ENCODE results near the gene USP7.
"Not testable (repeated sequence)": the region's sequence is repeated elsewhere in the genome, so short reads cannot be mapped to it uniquely, and the experiment has no call there.

Gene USP7

GRCh38 chr16:8920645-8921346, 42.9 kb downstream of the USP7 start:
- DNase-seq = no peak

- DNase-seq = no peak
Observed at GRCh38 chr16:8919934-8920462, 43.7 kb downstream of the USP7 start.

DNA sequence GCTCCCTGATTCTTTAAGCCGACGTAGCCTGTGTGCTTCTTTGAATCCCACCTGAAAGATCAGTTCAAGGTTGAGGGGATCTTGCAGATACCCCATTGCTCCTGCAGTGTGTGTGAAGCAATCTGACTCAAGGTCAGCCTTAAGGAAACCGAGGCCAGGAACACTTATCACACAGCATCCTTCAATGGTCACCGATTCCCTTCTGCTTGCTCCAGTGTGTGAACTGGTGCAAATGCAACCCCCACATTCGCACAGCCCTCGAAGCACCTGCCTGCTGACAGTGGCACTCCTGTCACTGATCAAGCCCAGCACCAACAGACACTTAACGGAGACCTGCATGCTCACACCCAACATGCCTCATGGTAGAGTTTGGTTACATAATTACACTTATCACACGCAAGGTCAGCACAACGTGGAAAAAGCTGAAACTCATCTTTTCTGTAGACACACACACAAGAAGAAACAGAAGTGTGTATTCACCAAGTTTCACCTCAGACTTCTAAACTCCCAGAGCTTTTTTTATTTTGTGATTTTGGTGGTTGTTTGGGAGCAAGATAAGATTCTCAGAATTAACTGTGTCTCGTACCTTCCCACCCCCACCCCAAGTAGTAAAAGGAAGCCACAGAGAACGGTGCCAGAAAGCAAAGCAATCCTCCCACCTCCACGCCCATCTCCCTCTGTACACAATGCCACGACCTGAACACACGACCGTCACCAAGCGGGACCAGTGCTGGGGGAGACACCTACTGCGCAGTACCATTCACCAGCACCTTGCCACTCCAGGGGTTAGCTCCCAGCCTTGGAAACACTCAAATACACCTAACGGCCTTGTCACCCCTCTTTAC, 44.4 kb downstream of the USP7 start:
- DNase-seq = no peak

- DNase-seq = not testable (repeated sequence)
Observed at GRCh38 chr16:8917336-8917735, 46.4 kb downstream of the USP7 start.

DNA sequence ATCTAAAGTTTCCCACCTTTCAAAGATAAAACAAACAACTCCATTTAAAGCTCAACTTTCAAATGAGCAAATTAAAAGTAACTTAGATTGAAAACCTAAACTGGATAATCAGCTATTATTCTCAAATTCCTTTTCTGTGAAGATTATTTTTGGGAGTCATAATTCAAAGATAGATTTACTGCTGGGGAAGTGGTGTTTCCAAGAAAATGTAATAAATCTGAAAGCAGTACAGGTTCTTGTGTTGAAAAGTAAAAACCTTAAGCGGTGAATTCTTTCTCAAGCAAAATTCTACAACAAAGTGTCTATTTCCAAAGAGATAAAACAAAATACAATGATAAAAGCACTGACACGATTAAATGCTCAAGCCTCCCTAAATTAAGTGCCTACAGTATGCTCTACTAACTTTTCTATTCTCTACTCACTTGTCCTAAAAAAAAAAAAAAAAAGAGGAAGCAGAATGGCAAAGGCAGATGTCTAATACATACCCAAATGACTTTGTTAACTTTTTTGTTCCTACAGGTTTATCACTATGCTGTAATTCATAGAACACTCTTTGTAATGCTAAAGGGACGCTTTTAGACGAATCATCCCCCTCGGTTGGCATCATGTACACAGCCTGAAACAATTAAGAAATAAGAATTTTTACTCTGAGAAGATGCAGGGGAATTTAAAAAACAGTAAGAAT, 47.0 kb downstream of the USP7 start:
- no peak for DNase-seq

DNA sequence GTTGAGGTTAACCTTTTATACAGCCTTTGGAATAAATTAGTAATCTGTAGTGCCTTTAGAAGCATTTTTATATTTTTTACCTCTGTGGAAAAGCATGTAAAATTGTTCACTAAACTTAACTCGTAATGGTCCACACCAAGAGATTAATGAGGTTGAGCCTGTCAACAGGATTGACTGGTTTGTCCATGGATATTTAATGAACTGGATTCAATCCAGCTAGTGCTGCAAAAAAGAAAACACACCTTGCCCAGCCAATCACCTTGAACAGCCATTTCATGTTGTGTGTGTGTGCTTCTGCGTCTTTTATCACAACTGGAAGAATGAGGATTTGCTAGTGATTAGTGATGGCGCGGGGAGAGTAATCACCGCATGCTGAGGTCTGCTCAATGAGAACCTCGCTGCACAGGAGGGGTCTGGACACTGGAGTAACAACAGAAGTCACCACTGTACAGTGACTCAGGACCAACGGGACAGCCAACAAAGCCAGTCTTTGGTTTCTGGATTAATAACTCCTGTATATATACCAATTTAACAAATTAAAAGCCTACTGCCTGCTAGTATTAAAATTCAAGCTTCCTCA, 47.9 kb downstream of the USP7 start:
- no peak for DNase-seq

DNA sequence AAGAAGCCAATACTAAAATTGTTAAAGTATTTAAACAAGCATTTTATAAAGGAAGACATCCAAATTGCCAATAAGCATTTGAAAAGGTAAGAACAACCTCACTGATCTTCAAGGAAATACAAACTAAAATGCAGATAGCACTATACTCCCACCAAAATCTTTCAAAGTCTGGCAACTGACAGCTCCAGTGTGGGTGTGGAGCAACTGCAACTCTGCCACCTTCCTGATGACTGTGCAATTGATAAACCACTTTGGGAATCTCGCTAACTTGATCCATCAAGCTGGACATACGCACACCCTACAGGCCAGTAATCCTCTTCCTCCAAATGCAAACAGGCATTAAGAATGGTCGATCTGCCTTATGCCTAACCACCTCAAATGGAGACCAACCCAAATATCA, 49.6 kb downstream of the USP7 start:
- DNase-seq = no peak

DNA sequence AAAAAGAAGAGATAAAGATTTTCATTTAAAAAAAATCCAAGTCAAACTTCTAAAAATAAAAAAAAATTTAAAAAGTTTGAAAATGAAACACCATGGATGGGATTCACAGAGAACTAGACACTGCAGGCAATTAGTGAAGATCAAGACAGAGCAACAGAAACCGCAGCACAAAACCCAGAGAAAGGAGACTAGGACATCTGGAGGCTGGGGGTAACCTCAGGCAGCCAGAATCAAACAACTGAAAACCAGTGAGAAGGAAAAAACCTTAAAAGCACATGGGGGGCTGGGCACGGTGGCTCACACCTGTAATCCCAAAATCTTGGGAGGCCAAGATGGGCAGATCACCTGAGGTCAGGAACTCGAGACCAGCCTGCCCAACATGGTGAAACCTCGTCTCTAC, 50.9 kb downstream of the USP7 start:
- DNase-seq = no peak

DNA sequence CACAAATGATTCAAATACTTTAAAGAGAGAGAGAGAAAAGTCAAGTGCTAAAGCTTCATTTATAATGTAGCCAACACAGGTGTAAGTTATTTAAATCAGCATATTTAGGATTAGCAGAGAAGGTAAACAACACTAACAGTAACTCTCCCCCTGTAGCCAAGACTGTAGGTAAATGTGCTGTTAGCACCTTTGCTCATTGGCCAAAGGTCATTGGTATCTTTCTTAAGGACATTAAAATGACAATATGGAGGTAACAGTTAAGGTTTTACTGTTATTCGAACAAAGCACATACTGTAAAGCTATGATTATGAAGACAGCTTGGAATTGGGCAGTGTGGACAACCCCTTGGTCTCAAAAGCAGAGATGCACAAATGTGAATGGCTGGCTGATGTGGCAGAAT, 52.9 kb downstream of the USP7 start:
- DNase-seq = no peak

- no peak for DNase-seq
Observed at GRCh38 chr16:8908810-8909468, 54.8 kb downstream of the USP7 start.

DNA sequence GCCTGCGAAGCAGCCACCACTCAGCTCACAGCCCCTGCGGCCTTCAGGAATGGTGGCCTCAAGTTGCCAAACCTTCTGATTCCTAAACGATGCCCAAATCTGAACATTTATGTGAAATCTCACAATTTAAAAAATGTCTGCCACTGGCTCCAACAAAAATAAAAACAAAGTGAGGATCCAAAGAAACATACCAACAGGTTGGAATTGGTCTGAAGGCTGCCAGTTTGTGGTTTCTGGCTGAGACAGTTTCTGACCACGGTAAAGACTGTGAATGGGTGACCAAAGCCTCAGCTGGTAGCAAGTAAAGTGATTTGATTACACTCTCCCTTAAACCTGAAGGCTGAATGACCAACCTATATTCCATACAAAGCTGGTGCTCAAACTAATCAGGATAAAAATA, 56.6 kb downstream of the USP7 start:
- DNase-seq = no peak

- DNase-seq = no peak
Observed at GRCh38 chr16:8905795-8906591, 57.7 kb downstream of the USP7 start.

GRCh38 chr16:8905168-8905762, 58.4 kb downstream of the USP7 start:
- peak; percentile 13 to 31 for DNase-seq

- no peak for DNase-seq
Observed at GRCh38 chr16:8904018-8904430, 59.7 kb downstream of the USP7 start.

DNA sequence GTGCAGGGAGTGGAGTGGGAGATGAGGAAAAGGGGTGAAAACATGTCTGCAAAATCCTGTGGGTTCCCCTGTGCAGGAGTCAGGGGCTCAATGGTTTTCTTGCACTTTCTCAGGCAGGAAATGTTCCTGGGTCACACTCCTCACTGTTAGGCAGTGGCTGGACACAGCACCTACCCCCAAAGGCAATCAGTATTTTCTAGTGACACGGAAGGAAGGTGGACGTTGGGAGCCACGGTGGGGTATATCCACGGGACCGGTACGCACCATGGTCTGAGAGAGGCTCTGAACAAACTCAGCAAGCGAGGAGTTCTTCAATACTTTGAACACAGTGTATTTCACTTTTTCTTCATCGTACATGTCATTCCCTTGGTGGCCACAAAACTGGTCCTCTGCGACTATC, 60.7 kb downstream of the USP7 start:
- no peak for DNase-seq

DNA sequence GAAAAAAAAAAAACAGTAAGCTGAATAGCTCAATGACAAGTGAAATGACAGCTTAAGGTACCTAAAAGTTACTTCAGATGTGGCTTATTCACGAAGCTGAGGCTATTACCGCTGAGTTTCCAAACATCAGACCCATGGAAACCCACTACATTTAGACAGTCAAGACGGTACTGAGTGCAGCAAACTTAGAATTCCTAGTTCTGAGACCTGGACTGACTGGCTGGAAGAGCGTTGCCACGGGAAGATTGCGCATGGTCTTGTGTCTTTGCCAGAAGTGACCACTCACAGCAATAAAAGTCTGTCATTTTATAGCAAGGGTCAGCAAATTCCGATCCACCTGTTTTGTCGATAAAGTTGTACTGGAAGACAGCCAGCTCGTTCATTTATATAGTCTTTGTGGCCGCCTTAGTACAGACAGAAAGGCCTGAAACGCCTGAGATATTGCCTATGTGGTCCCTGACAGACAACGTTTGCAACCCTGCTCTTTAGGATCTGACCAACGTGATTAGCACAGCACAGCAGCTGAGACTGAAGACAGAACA, 62.3 kb downstream of the USP7 start:
- DNase-seq = no peak

DNA sequence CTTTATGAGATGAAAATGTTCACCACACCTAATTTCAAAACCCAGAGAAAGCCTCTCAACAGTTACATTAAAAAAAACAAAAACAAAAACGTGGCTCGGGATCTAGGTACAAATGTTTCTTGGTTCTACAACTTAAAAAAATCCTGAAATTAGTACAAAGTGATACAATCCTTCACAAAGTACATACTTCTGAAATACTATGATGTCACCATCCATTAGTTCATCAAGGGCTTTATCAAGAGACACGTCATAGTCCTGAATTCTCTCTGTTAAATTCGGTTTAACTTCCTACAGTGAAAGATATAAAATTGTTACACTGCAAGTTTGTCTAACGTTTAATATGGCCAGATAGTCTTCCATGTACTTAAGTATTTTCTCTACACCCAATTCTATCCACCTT, 63.4 kb downstream of the USP7 start:
- no peak for DNase-seq

DNA sequence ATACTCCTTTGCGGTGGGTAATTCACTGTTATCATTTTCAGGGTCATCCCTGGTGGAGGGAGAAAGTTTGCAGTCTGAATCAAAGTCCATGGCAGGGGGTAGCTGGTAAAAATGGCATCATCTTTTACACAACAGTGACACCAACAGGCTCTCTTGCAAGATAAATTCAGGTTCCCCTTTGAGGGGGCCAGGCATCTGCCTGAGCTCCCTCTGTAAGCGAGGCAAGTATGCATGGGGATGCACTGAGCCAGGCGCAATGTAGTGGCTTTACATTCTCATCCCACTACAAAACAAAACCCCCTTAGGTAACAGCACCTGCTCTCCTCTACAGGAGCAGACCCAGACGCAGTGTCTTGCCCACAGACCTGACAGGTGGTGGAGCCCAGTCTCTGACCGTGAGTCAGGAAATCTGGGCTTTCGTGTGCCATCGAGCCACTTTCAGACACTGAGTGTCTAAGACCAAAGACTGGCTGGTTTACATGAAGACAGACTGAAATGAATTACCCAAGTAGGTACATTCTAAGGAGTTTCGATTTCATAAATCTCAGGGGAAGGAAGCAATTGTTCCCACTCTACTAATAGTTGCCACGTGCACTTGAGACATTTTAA, 63.9 kb downstream of the USP7 start:
- no peak for DNase-seq

- no peak for DNase-seq
Observed at GRCh38 chr16:8898660-8899318, 64.9 kb downstream of the USP7 start.

DNA sequence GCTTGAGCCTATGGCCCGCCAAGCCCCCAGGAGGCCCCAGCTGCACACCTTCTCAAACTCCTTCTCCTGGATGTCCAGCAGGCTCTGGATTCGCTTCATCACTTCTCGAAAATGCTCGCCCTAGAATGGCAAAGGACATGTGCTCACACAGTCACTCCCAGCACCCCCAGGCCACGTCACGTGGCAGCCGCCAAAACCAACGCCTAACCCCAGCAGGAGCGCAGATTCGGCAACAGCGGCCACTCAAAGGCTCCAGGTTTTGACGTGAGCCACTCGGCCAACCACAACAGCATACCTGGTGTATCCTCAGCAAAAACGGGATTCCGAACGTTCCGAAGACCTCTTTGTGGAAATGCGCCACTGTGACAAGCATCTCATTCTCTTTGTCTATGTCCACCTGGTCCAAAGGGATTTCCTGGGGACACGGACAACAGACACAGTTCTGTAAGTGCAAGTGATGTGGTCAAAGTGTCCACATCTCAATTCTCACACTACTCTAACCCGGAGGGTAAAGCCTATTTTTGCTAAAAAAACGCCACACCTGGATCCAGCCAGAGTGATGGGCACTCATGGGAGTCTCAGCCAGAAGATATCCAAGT, 68.9 kb downstream of the USP7 start:
- DNase-seq = no peak

Data from CD4-positive, alpha-beta T cell treated with Interleukin-1 beta for 1 hour (primary cell).